Measurements from ENCODE around the gene OCA2. TPM values are rescaled to one million over a fixed set of nuclear protein-coding genes. Genes with fewer than 3 reads are reported as not detected.

The OCA2 gene
- total and polyA plus RNA-seq, 2 of the 8 experiments (the other 6 are each of a cell fraction or from before 2014, with no cell fraction given): 0.20 TPM

GRCh38 chr15:27706300-27706699, 392.8 kb downstream of the OCA2 start (continued):
- TF ChIP-seq E2F6 (IDR thresholded peaks at IDR 0.05) (no peak), SRF (IDR thresholded peaks at IDR 0.05; ENCODE audit: low read depth, low read length) (no peak), POLR2A (IDR thresholded peaks at IDR 0.05; ENCODE audit: control extremely low read depth in 1 of 2, low read depth in 2 of 2, low read length in 2 of 2) (no peak)

Measured in H1 (cell line).